H9 (cell line): Measurements from ENCODE around the gene LNPEP. TPM values are rescaled to one million over a fixed set of nuclear protein-coding genes. Genes with fewer than 3 reads are reported as not detected.

Experiments used
- DNase-seq: peaks from one replicate; pipeline ENCODE4 v3.0.0-alpha.2; 2017
- H2AFZ ChIP-seq: one replicate; pipeline ENCODE4 v1.6.1; 2013; ENCODE audit warnings: mild to moderate bottlenecking, low read length, control low read depth, moderate library complexity
- H2AK5ac ChIP-seq: 2 replicates; pipeline ENCODE4 v1.6.1; 2013; ENCODE audit warnings: low read length, control low read depth, mixed read lengths; ENCODE audit not compliant: insufficient read length
- H2BK120ac ChIP-seq: one replicate; pipeline ENCODE4 v1.6.1; 2013; ENCODE audit warnings: low read depth, mild to moderate bottlenecking, low read length, control low read depth, inconsistent platforms; ENCODE audit not compliant: poor library complexity, severe bottlenecking
- H2BK12ac ChIP-seq: 2 replicates; pipeline ENCODE4 v1.6.1; 2013; ENCODE audit warnings: low read length, control low read depth, mixed read lengths, low read depth; ENCODE audit not compliant: insufficient read length
- H2BK15ac ChIP-seq: 2 replicates; pipeline ENCODE4 v1.6.1; 2013; ENCODE audit warnings: low read depth, low read length, control low read depth
- H2BK20ac ChIP-seq: one replicate; pipeline ENCODE4 v1.6.1; 2013; ENCODE audit warnings: low read depth, mild to moderate bottlenecking, low read length, control low read depth, inconsistent platforms; ENCODE audit not compliant: poor library complexity, severe bottlenecking
- H2BK5ac ChIP-seq: 2 replicates; pipeline ENCODE4 v1.6.1; 2013; ENCODE audit warnings: low read length, control low read depth, mixed read lengths; ENCODE audit not compliant: insufficient read length
- H3K14ac ChIP-seq: 2 replicates; pipeline ENCODE4 v1.6.1; 2013; ENCODE audit warnings: low read length, control low read depth; ENCODE audit not compliant: insufficient read depth
- H3K18ac ChIP-seq: 2 replicates; pipeline ENCODE4 v1.6.1; 2013; ENCODE audit warnings: low read depth, mild to moderate bottlenecking, mixed read lengths, low read length, control low read depth; ENCODE audit not compliant: insufficient read length
- H3K23ac ChIP-seq: 2 replicates; pipeline ENCODE4 v1.6.1; 2013; ENCODE audit warnings: low read length, control low read depth, mixed read lengths, low read depth; ENCODE audit not compliant: insufficient read length
- H3K23me2 ChIP-seq: 2 replicates; pipeline ENCODE4 v1.6.1; 2013; ENCODE audit warnings: low read depth, mild to moderate bottlenecking, mixed read lengths, low read length, control low read depth; ENCODE audit not compliant: insufficient read length, poor library complexity, severe bottlenecking
- H3K27ac ChIP-seq: 2 replicates; pipeline ENCODE4 v1.5.1; 2013; ENCODE audit warnings: low read length, control low read depth, mixed read lengths, low read depth; ENCODE audit not compliant: insufficient read length
- H3K27me3 ChIP-seq: 2 replicates; pipeline ENCODE4 v1.6.1; 2013; ENCODE audit warnings: low read length, control low read depth, inconsistent platforms; ENCODE audit not compliant: insufficient read depth
- H3K4ac ChIP-seq: 2 replicates; pipeline ENCODE4 v1.6.1; 2013; ENCODE audit warnings: low read depth, mild to moderate bottlenecking, control low read depth, inconsistent platforms, low read length, moderate library complexity
- H3K4me1 ChIP-seq: 2 replicates; pipeline ENCODE4 v1.6.1; 2013; ENCODE audit warnings: low read length, control low read depth, inconsistent platforms; ENCODE audit not compliant: insufficient read depth
- H3K4me2 ChIP-seq: 2 replicates; pipeline ENCODE4 v1.6.1; 2013; ENCODE audit warnings: low read length, control low read depth, mixed read lengths; ENCODE audit not compliant: insufficient read length, insufficient read depth
- H3K56ac ChIP-seq: 2 replicates; pipeline ENCODE4 v1.6.1; 2013; ENCODE audit warnings: low read depth, mild to moderate bottlenecking, mixed read lengths, low read length, control low read depth; ENCODE audit not compliant: insufficient read length
- H3K79me1 ChIP-seq: 2 replicates; pipeline ENCODE4 v1.6.1; 2013; ENCODE audit warnings: low read depth, mild to moderate bottlenecking, moderate library complexity, low read length, control low read depth, inconsistent platforms; ENCODE audit not compliant: insufficient read depth, poor library complexity, severe bottlenecking
- H3K79me2 ChIP-seq: 2 replicates; pipeline ENCODE4 v1.6.1; 2013; ENCODE audit warnings: low read length, control low read depth, inconsistent platforms; ENCODE audit not compliant: insufficient read depth
- H3K9ac ChIP-seq: 2 replicates; pipeline ENCODE4 v1.6.1; 2013; ENCODE audit warnings: low read length, control low read depth, mixed read lengths; ENCODE audit not compliant: insufficient read length; ENCODE audit errors: extremely low read depth
- H3K9me3 ChIP-seq: one replicate; pipeline ENCODE4 v1.6.1; 2013; ENCODE audit warnings: low read depth, low read length, inconsistent platforms; ENCODE audit not compliant: control insufficient read depth
- H3T11ph ChIP-seq: one replicate; pipeline ENCODE4 v1.6.1; 2013; ENCODE audit warnings: mild to moderate bottlenecking, low read length, control low read depth, inconsistent platforms
- H4K20me1 ChIP-seq: one replicate; pipeline ENCODE4 v1.6.1; 2013; ENCODE audit not compliant: control insufficient read depth, insufficient read length, insufficient read depth
- H4K5ac ChIP-seq: 2 replicates; pipeline ENCODE4 v1.6.1; 2013; ENCODE audit warnings: low read depth, mild to moderate bottlenecking, mixed read lengths, low read length, control low read depth; ENCODE audit not compliant: insufficient read length
- H4K8ac ChIP-seq: replicated peaks from 2 replicates; pipeline ENCODE4 v1.6.1; 2013; ENCODE audit warnings: low read length, control low read depth, mixed read lengths, low read depth; ENCODE audit not compliant: insufficient read length
- H4K91ac ChIP-seq: 2 replicates; pipeline ENCODE4 v1.6.1; 2013; ENCODE audit warnings: low read depth, mild to moderate bottlenecking, moderate library complexity, mixed read lengths, low read length, control low read depth; ENCODE audit not compliant: insufficient read length
- H3K27ac Mint-ChIP-seq, 3 experiments: 2 replicates in 2 of 3; 3 replicates in 1 of 3; pipeline ENCODE4 v1.8.0; 2020 to 2021; ENCODE audit warnings: mixed read lengths in 3 of 3, mild to moderate bottlenecking in 1 of 3, moderate library complexity in 1 of 3
- H3K27me3 Mint-ChIP-seq: 2 replicates; pipeline ENCODE4 v1.8.0; 2021; ENCODE audit warnings: low read depth, mild to moderate bottlenecking, moderate library complexity, mixed read lengths
- H3K36me3 Mint-ChIP-seq, 3 experiments: 2 replicates in 2 of 3; 3 replicates in 1 of 3; pipeline ENCODE4 v1.8.0; 2020 to 2021; ENCODE audit warnings: low read depth in 3 of 3, mixed read lengths in 3 of 3; ENCODE audit not compliant: insufficient read depth in 1 of 3
- H3K4me1 Mint-ChIP-seq, 2 experiments: 2 replicates each; pipeline ENCODE4 v1.8.0; 2020; ENCODE audit warnings: mixed read lengths in 2 of 2
- H3K4me3 Mint-ChIP-seq, 2 experiments: 2 replicates in 1 of 2; 3 replicates in 1 of 2; pipeline ENCODE4 v1.8.0; 2020 to 2021; ENCODE audit warnings: mild to moderate bottlenecking in 2 of 2, mixed read lengths in 2 of 2, moderate library complexity in 1 of 2
- H3K9me3 Mint-ChIP-seq, 2 experiments: 2 replicates in 1 of 2; 3 replicates in 1 of 2; pipeline ENCODE4 v1.8.0; 2020; ENCODE audit warnings: mild to moderate bottlenecking in 2 of 2, mixed read lengths in 2 of 2, moderate library complexity in 1 of 2
- CTCF ChIP-seq: fragments of 200-600 bp; sonication (generic); conservative IDR thresholded peaks from 3 replicates; pipeline ENCODE4 v1.8.0; 2021; ENCODE audit warnings: antibody characterized with exemption, mild to moderate bottlenecking
- WGBS: extraction: QIAGEN DNeasy Blood & Tissue Kit; methylation state at CpG from one replicate; pipeline ENCODE4 v1.1.7; 2013; ENCODE audit warnings: missing lambda C conversion rate, low lambda C conversion rate, mixed read lengths; ENCODE audit not compliant: insufficient read length; ENCODE audit errors: extremely low coverage; 5-methylcytosine and 5-hydroxymethylcytosine counted together
- total RNA-seq: library from RNA; stranded (reverse); gene quantifications from 2 replicates; pipeline ENCODE4 v1.2.1, GENCODE V29; 2021

The LNPEP gene
- total RNA-seq, 1 experiment from 2014 or later = 4.1 TPM

DNA sequence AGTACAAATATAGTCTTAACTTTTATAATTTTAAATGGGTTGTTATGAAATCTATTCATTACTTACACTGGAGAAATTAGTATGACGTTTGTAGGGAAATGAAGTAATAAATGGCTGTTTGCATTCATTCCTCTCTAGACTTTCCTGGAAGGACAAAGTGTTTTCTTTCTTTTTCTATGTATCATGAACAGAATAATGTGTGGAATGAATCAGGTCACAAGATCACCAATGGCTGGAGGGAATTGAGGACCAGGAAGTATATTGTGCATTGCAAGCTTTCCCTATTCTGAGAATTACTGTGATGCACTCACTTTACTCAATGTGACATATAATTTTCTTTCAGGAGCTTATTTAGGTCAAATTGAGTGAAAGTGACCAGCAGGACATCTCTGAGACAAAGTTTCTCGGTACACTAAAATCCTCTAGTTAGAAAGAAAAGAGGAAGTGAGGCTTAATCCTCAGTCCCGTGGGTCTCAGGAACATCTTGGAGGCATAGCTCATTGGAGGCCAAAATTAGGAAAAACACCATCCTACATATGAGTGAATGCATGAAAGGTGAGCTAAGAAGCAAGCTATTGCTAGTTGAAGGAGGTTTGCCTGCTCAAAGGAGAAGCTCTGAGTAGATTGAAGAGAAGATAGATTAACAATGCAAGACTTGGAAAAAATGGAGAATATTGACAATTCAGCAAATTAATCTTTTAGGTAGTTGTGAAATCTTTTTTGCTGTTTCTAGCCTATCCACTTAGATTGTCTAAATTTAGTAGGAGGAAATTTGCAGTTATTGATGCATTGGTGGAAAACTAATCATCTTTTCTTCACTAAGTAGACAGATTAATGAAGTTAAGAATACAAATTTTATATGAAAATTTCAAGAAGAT lies 31.6 kb upstream of the LNPEP start:
- no peak overlapping the region for H2AFZ ChIP-seq
- Mint-ChIP-seq H3K4me3 (no peak overlapping the region), H3K4me1 (no peaks in the 10 kb centered on the region), H3K27me3 (no peaks in the 10 kb centered on the region), H3K36me3 (no peaks in the 10 kb centered on the region), H3K27ac (no peak overlapping the region), H3K9me3 (no peaks in the 10 kb centered on the region)
- no peaks in the 10 kb centered on the region for H3K27me3 ChIP-seq
- H2BK15ac ChIP-seq = no peak overlapping the region
- H3K14ac ChIP-seq = no peak overlapping the region
- no peak overlapping the region for H4K5ac ChIP-seq
- no peak overlapping the region for H3K56ac ChIP-seq
- DNase-seq = no peak
- no CpG with 5 or more reads among the region's 3 CpGs for WGBS
- H2BK5ac ChIP-seq = no peak overlapping the region
- no peaks in the 10 kb centered on the region for H3K79me2 ChIP-seq
- H3K9ac ChIP-seq = no peak overlapping the region
- H3K27ac ChIP-seq = no peak overlapping the region
- H4K91ac ChIP-seq = no peak overlapping the region
- H2BK12ac ChIP-seq = no peak overlapping the region
- TF ChIP-seq CTCF = no peak
- no peak overlapping the region for H3K23ac ChIP-seq
- no peaks in the 10 kb centered on the region for H3K23me2 ChIP-seq
- H3K4ac ChIP-seq = no peak overlapping the region
- H3K18ac ChIP-seq = no peak overlapping the region
- no peaks in the 10 kb centered on the region for H3K9me3 ChIP-seq
- no peak overlapping the region for H3K4me2 ChIP-seq
- H3K4me1 ChIP-seq = no peaks in the 10 kb centered on the region
- no peak overlapping the region for H2BK20ac ChIP-seq
- H3T11ph ChIP-seq = no peak overlapping the region
- H2BK120ac ChIP-seq = no peak overlapping the region
- no peak overlapping the region for H4K8ac ChIP-seq
- no peaks in the 10 kb centered on the region for H3K79me1 ChIP-seq
- H4K20me1 ChIP-seq = no peaks in the 10 kb centered on the region
- H2AK5ac ChIP-seq = no peak overlapping the region
